Measurements from ENCODE around the gene SCYL1.

Gene SCYL1

DNA sequence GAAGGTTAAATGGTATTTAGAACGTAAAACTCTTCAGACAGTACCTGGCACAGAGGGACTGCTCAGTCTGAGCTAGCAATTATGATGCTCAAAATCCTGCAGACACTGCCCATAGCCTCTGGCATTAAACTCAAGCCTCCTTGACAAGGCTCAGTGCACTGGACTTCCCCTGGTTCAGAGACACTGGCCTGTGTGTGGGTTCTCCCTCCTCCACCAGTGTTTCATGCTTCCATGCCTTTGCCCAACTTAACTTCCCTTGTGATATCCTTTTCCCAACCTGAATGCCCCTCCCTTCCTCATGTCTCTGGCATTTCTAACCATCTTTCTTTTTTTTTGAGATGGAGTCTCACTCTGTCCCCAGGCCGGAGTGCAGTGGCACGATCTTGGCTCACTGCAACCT, 24.2 kb downstream of the SCYL1 start:
- no peak for TF ChIP-seq EZH2phosphoT487 (IDR thresholded peaks at IDR 0.05; ENCODE audit: low read depth)
- TF ChIP-seq, protein P1, sequence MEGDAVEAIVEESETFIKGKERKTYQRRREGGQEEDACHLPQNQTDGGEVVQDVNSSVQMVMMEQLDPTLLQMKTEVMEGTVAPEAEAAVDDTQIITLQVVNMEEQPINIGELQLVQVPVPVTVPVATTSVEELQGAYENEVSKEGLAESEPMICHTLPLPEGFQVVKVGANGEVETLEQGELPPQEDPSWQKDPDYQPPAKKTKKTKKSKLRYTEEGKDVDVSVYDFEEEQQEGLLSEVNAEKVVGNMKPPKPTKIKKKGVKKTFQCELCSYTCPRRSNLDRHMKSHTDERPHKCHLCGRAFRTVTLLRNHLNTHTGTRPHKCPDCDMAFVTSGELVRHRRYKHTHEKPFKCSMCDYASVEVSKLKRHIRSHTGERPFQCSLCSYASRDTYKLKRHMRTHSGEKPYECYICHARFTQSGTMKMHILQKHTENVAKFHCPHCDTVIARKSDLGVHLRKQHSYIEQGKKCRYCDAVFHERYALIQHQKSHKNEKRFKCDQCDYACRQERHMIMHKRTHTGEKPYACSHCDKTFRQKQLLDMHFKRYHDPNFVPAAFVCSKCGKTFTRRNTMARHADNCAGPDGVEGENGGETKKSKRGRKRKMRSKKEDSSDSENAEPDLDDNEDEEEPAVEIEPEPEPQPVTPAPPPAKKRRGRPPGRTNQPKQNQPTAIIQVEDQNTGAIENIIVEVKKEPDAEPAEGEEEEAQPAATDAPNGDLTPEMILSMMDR (IDR thresholded peaks at IDR 0.05; ENCODE audit: low read depth, low read length), result no peak
- Histone ChIP-seq H3K36me3 (replicated peaks; ENCODE audit: low read depth, low read length) (no peaks in the 10 kb centered on the region), H3K4me2 (ENCODE audit: low read length) (no peak overlapping the region), H2AFZ (ENCODE audit: low read depth, low read length) (no peak overlapping the region), H3K27ac (ENCODE audit: low read length) (no peak overlapping the region), H3K79me2 (ENCODE audit: low read length) (no peaks in the 10 kb centered on the region), H3K4me3 (ENCODE audit: low read length) (no peak overlapping the region), H3K9me3 (ENCODE audit: insufficient read depth, low read length) (no peaks in the 10 kb centered on the region), H3K9ac (ENCODE audit: low read length) (no peak overlapping the region), H3K4me1 (ENCODE audit: low read length) (peaks cover 19% of the 10 kb centered on the region), H4K20me1 (ENCODE audit: insufficient read depth, low read length) (no peaks in the 10 kb centered on the region), H3K27me3 (ENCODE audit: low read depth, low read length) (peaks cover 23% of the 10 kb centered on the region)

DNA sequence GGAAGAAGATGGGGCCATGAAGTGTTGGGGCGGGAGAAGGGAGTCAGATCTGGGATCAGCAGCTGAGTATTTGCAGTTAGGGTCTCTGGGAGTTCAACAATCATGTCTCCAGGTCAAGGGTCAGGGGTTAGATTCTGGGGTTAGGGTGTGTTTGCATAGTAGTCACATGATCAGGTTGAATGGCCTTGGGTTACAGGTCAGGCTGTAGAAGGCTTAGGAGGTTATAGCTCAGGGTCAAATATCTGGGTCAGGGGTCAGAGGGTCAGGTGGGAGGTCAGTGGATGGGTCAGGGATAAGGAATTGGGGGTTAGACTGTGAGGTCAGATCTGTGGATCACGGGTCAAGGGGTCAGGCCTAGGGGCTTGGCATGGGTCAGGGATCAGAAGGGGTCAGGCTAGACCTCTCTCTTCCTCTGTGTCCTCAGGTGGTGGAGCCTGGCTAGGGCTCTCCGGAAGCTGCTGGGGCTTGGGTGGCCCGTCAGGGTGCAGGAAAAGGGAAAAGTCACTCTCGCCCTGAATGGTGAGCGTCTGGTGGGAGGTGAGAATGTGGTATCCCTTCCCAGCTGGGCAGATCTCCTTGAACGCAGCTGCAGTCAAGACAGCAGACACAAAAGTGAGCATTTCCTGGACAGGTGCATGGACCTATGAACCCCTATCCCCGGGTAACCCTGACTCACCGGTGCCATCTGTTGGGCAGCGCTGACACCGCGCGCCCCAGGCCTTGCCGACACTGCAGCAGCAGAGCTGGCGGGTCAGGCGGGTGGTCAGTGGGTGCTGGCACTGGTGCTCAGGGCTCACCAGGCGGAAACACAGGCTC, 26.9 kb downstream of the SCYL1 start:
- peak overlapping the region; percentile 47 for H3K4me3 ChIP-seq (ENCODE audit: low read length)
- no peak overlapping the region for H3K27ac ChIP-seq (ENCODE audit: low read length)
- 0 out of 2 replicates have a peak overlapping the region, but pooled peaks have one; percentile 5 for H3K9ac ChIP-seq (ENCODE audit: low read length)
- peak overlapping the region; percentile 61 for H3K4me2 ChIP-seq (ENCODE audit: low read length)
- peaks cover 12% of the 10 kb centered on the region for H3K4me1 ChIP-seq (ENCODE audit: low read length)
- H3K27me3 ChIP-seq (ENCODE audit: low read depth, low read length), result peaks cover 11% of the 10 kb centered on the region; the same call in 1 of the 2 replicates
- TF ChIP-seq, protein P1 (IDR thresholded peaks at IDR 0.05; ENCODE audit: low read depth, low read length), result peak; percentile 79
- no peak for TF ChIP-seq EZH2phosphoT487 (IDR thresholded peaks at IDR 0.05; ENCODE audit: low read depth)
- no peaks in the 10 kb centered on the region for H4K20me1 ChIP-seq (ENCODE audit: insufficient read depth, low read length)
- no peaks in the 10 kb centered on the region for H3K36me3 ChIP-seq (replicated peaks; ENCODE audit: low read depth, low read length)
- no peak overlapping the region for H2AFZ ChIP-seq (ENCODE audit: low read depth, low read length)
- no peaks in the 10 kb centered on the region for H3K9me3 ChIP-seq (ENCODE audit: insufficient read depth, low read length)
- no peaks in the 10 kb centered on the region for H3K79me2 ChIP-seq (ENCODE audit: low read length)

GRCh38 chr11:65552388-65552951, 27.6 kb downstream of the SCYL1 start:
- Histone ChIP-seq H2AFZ (ENCODE audit: low read depth, low read length) (no peak overlapping the region), H3K4me1 (ENCODE audit: low read length) (peaks cover 10% of the 10 kb centered on the region), H3K9ac (ENCODE audit: low read length) (no peak overlapping the region), H3K79me2 (ENCODE audit: low read length) (no peaks in the 10 kb centered on the region), H3K4me3 (ENCODE audit: low read length) (no peak overlapping the region), H3K9me3 (ENCODE audit: insufficient read depth, low read length) (no peaks in the 10 kb centered on the region), H4K20me1 (ENCODE audit: insufficient read depth, low read length) (no peaks in the 10 kb centered on the region), H3K4me2 (ENCODE audit: low read length) (peak overlapping the region; percentile 61), H3K36me3 (replicated peaks; ENCODE audit: low read depth, low read length) (no peaks in the 10 kb centered on the region), H3K27ac (ENCODE audit: low read length) (no peak overlapping the region), H3K27me3 (ENCODE audit: low read depth, low read length) (peaks cover 11% of the 10 kb centered on the region; the same call in 1 of the 2 replicates)
- no peak for TF ChIP-seq EZH2phosphoT487 (IDR thresholded peaks at IDR 0.05; ENCODE audit: low read depth)
- TF ChIP-seq, protein P1 (IDR thresholded peaks at IDR 0.05; ENCODE audit: low read depth, low read length), result no peak

DNA sequence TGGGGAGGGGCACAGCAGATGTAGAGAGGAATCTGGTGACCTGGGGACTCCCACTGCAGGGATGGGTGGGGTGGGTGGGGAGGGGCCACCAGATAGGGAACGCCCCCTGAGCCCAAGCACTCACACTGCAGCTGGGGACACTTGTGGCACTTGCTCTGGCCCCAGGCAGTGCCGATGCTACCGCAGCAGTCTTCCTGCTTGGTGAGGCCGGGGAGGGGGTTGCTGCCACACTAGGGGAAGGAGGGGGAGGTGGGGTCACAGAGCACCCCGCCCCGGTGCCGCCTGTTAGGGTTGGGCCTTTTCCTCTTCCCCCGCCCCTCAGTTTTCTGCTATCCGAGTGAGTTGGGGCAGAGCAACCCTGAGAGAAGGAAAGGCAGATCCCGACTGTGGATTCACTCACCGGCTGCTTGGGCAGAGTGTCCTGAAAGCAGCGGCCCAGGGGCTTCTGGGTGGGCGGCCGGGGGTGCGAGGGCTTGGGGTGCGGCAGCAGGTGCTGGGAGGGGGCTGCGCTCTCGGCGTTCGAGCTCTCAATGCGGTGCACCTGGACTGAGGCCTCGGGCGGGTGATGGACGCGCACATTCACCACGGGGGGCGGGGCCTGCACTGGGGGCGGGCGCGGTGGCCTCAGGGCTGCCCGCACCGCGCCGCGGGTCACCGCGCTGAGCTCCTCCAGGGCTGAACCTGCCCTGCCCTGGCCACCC, 28.6 kb downstream of the SCYL1 start:
- Histone ChIP-seq H3K27ac (ENCODE audit: low read length) (no peak overlapping the region), H4K20me1 (ENCODE audit: insufficient read depth, low read length) (no peaks in the 10 kb centered on the region), H3K36me3 (replicated peaks; ENCODE audit: low read depth, low read length) (no peaks in the 10 kb centered on the region), H2AFZ (ENCODE audit: low read depth, low read length) (no peak overlapping the region), H3K9ac (ENCODE audit: low read length) (no peak overlapping the region), H3K9me3 (ENCODE audit: insufficient read depth, low read length) (no peaks in the 10 kb centered on the region), H3K4me3 (ENCODE audit: low read length) (no peak overlapping the region), H3K79me2 (ENCODE audit: low read length) (no peaks in the 10 kb centered on the region), H3K4me1 (ENCODE audit: low read length) (peaks cover 10% of the 10 kb centered on the region), H3K27me3 (ENCODE audit: low read depth, low read length) (peaks cover 5% of the 10 kb centered on the region; the same call in 1 of the 2 replicates), H3K4me2 (ENCODE audit: low read length) (no peak overlapping the region)
- TF ChIP-seq, protein P1 (IDR thresholded peaks at IDR 0.05; ENCODE audit: low read depth, low read length), result no peak
- TF ChIP-seq EZH2phosphoT487 (IDR thresholded peaks at IDR 0.05; ENCODE audit: low read depth), result no peak

Measured in OCI-LY3 (cell line).